ENCODE data around the gene SNAP91. TPM values are rescaled to one million over a fixed set of nuclear protein-coding genes. Genes with fewer than 3 reads are reported as not detected.

The SNAP91 gene
- total RNA-seq (2022; extraction: Qiagen RNA extraction), result 0.17 to 0.25 TPM (median 0.21 TPM) in 5 replicates

GRCh38 chr6:83708970-83709747 lies at the start of gene SNAP91:
SNAP91 (minus strand) TSS chr6:83709101; CDS start chr6:83707927, 1,174 bp downstream.

DNA sequence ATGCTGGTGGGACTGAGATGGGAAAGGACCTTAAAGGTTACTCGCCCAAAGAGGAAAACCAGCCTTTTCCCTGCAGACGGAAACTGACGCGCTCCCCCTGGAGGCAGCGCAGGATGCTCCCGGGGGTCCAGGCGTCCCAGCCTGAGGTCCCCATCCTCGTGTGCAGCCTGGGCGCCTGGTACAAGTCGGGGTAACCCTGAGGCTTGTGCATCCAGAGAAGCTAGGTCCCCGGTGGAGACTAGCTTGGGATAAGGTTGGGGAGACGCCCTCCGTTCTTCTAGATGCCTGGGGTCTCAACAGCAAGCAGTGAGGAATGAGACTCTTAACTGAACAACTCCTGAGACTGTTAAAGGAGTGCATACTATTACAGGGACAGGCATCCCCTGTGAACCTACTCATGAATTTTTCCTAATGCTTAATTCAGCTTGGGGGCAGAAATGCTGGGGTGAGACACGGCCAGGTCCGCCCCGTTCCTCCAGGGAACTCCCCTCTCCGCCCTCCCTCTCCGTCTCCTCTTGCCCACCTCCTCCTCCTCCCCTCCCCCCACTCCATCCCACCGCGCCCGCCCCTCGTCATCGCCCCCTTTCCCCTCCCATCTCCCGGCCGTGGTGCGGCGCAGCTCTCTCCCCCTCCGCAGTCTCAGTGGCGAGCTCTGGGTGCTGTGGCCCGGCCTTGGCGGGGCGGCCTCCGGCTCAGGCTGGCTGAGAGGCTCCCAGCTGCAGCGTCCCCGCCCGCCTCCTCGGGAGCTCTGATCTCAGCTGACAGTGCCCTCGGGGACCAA lies 196.8 kb downstream of the SNAP91 start, which contains the start of gene PRSS35:
Gene PRSS35 (plus strand): TSS at position 634 of the 781 bp plus-strand sequence. CDS start 10,908 bp downstream, outside the sequence.

Other genes with a start within 250 kb of the SNAP91 start
- gene PRSS35, start 196.6 kb downstream of the SNAP91 start, total RNA-seq (2022; extraction: Qiagen RNA extraction), result 0.05 to 0.14 TPM (median 0.07 TPM) in 5 replicates
- 0.17 to 0.65 TPM (median 0.50 TPM) in 5 replicates for gene RIPPLY2, start 144.3 kb upstream of the SNAP91 start, total RNA-seq (2022; extraction: Qiagen RNA extraction)
- gene CYB5R4, start 150.6 kb upstream of the SNAP91 start, total RNA-seq (2022; extraction: Qiagen RNA extraction), result 22.3 to 27.0 TPM (median 23.7 TPM) in 5 replicates

Data from A549 treated with CORT108297 at 1 μM for 4 hours (cell line).